Right atrium auricular region (tissue), 2 donors: ENCODE results near the gene TNK1. TPM values are rescaled to one million over a fixed set of nuclear protein-coding genes. Genes with fewer than 3 reads are reported as not detected.

Source experiments
- DNase-seq: peaks from one replicate; pipeline ENCODE4 v3.0.0-alpha.2; 2019; ENCODE audit warnings: low spot score
- H3K27ac ChIP-seq, 2 donors: fragments of 200-600 bp; sonication (generic); 1 replicate in 1 of 2; 2 replicates in 1 of 2; pipeline ENCODE4 v1.5.1; 2016 to 2019
- H3K27me3 ChIP-seq, 2 donors: fragments of 200-600 bp; sonication (generic); one replicate each; pipeline versions ENCODE4 v1.5.1 to v1.6.0; 2017 to 2019
- H3K36me3 ChIP-seq: fragments of 200-600 bp; sonication (generic); one replicate; pipeline ENCODE4 v1.5.1; 2016
- H3K4me1 ChIP-seq, 2 donors: fragments of 200-600 bp; sonication (generic); one replicate each; pipeline versions ENCODE4 v1.5.1 to v1.6.0; 2017 to 2019
- H3K4me3 ChIP-seq, 2 donors: fragments of 200-600 bp; sonication (generic); 1 replicate in 1 of 2; 2 replicates in 1 of 2; pipeline ENCODE4 v1.5.1; 2017 to 2019; ENCODE audit warnings: mild to moderate bottlenecking in 1 of 2, moderate library complexity in 1 of 2
- H3K9me3 ChIP-seq, 2 donors: fragments of 200-600 bp; sonication (generic); one replicate each; pipeline ENCODE4 v1.5.1; 2019
- CTCF ChIP-seq, 2 donors: fragments of 200-600 bp; sonication (generic); IDR thresholded peaks; one replicate each; pipeline ENCODE4 v1.5.1; 2019; ENCODE audit warnings: antibody characterized with exemption in 2 of 2
- total RNA-seq, 2 donors: library from RNA; depleted of rRNA; stranded (reverse); fragments of >200 nt; gene quantifications; one replicate each; pipeline ENCODE4 v1.1.0, GENCODE V29; 2016

TNK1 gene
- total RNA-seq, 2 donors from 2014 or later: 4.1 to 4.8 TPM

- Histone ChIP-seq H3K9me3 (no peaks in the 10 kb centered on the region), H3K4me3 (no peak overlapping the region), H3K4me1 (no peaks in the 10 kb centered on the region), H3K27ac (no peak overlapping the region), H3K36me3 (no peaks in the 10 kb centered on the region), H3K27me3 (no peaks in the 10 kb centered on the region)
- TF ChIP-seq CTCF (IDR thresholded peaks at IDR 0.05): no peak
- no peak for DNase-seq
Measured at GRCh38 chr17:7374353-7374752, 6.5 kb upstream of the TNK1 start.

DNA sequence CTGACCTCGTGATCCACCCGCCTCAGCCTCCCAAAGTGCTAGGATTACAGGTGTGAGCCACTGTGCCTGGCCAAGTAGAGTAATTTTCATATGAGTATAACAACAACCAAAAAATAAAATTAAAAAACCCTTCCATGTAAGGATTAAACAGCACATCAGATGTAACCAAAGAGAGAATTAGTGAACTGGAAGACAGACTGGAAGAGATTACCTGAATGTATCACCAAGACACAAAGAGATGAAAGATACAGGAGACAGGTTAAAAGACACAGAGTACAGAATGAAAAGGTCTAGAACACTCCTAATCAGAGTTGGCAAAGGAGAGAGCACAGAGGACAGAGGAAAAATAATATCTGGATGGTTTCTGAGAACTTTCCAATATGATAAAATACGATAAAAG is 1.8 kb upstream of the TNK1 start:
- no peak overlapping the region for H3K4me3 ChIP-seq
- no peaks in the 10 kb centered on the region for H3K36me3 ChIP-seq
- TF ChIP-seq CTCF (IDR thresholded peaks at IDR 0.05): no peak
- no peak overlapping the region for H3K27ac ChIP-seq
- DNase-seq: no peak
- H3K4me1 ChIP-seq: peaks cover 0 to 28% of the 10 kb centered on the region in 2 donors
- H3K9me3 ChIP-seq: no peaks in the 10 kb centered on the region
- no peaks in the 10 kb centered on the region for H3K27me3 ChIP-seq

DNA sequence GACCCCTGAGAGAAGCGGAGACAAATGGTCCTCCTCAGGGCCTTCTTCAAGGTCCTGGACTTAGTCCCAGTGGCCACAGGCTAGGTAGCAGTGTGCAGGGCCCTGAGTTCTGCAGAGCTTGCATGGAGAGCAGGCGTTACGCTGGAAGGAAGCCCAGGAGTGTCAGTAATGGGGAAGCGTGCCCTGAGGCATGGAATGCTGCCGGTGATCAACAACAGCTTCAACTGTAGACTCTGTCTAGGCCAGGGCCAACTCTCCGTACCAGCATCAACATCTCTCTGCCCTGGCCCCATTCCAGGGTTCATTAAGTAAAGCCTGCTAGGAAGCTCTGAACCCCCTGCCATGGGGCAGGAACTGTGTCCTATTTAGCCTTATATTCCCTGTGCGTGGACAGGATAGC is 568 bp upstream of the TNK1 start:
- H3K4me1 ChIP-seq: peaks cover 0 to 31% of the 10 kb centered on the region in 2 donors
- H3K27me3 ChIP-seq: no peaks in the 10 kb centered on the region
- TF ChIP-seq CTCF (IDR thresholded peaks at IDR 0.05): no peak
- H3K27ac ChIP-seq: peak overlapping the region; percentile 38 to 45
- DNase-seq: peak; percentile 69
- H3K36me3 ChIP-seq: no peaks in the 10 kb centered on the region
- peak overlapping the region; percentile 44 to 55 for H3K4me3 ChIP-seq
- H3K9me3 ChIP-seq: no peaks in the 10 kb centered on the region

- no peaks in the 10 kb centered on the region for H3K36me3 ChIP-seq
- no peaks in the 10 kb centered on the region for H3K9me3 ChIP-seq
- peaks cover 0 to 31% of the 10 kb centered on the region in 2 donors for H3K4me1 ChIP-seq
- H3K27ac ChIP-seq: no peak overlapping the region
- no peak for DNase-seq
- no peak for TF ChIP-seq CTCF (IDR thresholded peaks at IDR 0.05)
- H3K27me3 ChIP-seq: no peaks in the 10 kb centered on the region
- H3K4me3 ChIP-seq: no peak overlapping the region
Measured at GRCh38 chr17:7382901-7383300, 2.0 kb downstream of the TNK1 start.

DNA sequence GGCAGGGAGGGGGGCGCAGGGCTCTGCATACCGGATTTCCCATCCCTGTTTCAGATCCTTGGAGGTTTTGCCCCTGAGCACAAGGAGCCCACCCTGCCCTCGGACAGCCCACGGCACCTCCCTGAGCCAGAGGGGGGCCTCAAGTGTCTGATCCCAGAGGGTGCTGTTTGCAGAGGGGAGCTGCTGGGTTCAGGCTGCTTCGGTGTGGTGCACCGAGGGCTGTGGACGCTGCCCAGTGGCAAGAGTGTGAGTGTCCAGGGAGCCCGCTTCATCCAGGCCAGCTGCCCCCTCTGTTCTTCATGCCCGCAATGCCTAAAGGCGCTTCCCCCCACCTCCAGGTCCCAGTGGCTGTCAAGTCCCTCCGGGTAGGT is 2.5 kb downstream of the TNK1 start:
- Histone ChIP-seq H3K27ac (no peak overlapping the region), H3K4me3 (peak overlapping the region in 1 of 2 donors; percentile 53)

More for the DNA sequence above, 2.5 kb downstream of the TNK1 start:
- no peak for DNase-seq
- no peaks in the 10 kb centered on the region for H3K9me3 ChIP-seq
- H3K36me3 ChIP-seq: no peaks in the 10 kb centered on the region
- no peaks in the 10 kb centered on the region for H3K27me3 ChIP-seq
- peaks cover 0 to 31% of the 10 kb centered on the region in 2 donors for H3K4me1 ChIP-seq
- TF ChIP-seq CTCF (IDR thresholded peaks at IDR 0.05): no peak
